GM18502 (cell line): ENCODE data around the gene FOXI1.
"Not testable (repeated sequence)": the region's sequence is repeated elsewhere in the genome, so short reads cannot be mapped to it uniquely, and the experiment has no call there.

Experiments
- ATAC-seq: cut with Tn5 transposase; IDR thresholded peaks from one replicate; pipeline ENCODE4 v1.9.1; 2021; ENCODE audit warnings: mild to moderate bottlenecking; ENCODE audit not compliant: unreplicated experiment, poor library complexity

The FOXI1 gene

DNA sequence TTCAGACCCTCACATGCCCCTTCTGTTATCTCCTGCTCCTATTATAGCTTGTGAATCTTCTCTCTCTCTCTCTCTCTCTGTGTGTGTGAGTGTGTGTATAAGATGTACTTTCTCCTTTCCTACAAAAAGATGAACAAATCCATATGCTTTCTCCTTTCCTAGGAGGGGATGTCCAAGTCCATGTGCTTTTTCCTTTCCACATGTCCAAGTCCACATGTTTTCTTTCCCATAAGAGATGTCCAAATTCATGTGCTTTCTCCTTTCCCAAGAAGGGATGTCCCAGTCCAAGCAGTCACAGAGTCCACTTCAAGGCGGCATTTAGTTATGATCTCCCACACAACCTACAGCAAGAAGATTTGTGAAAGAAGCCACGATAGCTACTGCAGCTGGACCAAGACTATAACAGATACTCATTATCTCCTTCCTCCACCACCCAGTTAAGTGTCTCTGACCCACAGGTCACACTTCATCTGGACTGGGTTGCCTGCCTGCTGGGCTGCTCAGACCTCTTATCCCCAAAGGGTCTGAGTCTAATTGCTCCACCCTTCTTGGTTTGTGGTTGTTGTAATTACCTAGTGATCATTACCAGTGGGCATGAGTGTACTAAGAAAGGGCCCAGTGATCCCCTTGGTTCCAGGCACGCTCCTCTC lies 18.4 kb upstream of the FOXI1 start:
- no peak for ATAC-seq

DNA sequence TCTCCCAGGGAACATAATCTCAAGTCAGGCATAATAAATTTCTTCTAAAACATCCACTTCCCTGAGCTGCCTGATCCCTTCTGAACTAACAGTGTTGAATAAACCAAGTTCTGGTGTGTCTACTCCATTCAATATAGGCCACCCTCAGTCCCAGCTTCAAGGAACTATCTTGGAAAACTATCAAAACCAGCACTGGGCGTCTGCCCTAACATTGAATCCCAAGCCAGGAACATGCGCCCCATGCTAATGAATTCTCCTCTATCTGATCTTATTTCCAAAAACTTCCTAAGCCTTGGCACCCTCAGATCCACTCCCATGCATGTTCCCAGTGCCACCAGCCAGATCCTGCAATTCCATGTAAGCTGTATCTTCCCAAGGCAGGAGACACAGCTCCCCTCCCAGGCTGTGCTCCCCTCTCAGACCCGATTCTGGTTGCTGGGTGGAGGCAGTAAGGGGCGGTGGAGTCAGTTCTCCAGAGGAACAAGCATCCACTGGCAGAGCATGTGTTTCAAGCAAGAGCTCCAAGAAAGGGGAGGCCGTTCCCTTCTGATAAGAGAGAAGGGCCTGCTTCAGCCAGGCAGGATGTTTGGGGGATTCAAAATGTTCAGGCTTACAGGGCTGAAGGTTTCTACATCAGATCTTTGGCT lies 13.1 kb upstream of the FOXI1 start:
- ATAC-seq = no peak

DNA sequence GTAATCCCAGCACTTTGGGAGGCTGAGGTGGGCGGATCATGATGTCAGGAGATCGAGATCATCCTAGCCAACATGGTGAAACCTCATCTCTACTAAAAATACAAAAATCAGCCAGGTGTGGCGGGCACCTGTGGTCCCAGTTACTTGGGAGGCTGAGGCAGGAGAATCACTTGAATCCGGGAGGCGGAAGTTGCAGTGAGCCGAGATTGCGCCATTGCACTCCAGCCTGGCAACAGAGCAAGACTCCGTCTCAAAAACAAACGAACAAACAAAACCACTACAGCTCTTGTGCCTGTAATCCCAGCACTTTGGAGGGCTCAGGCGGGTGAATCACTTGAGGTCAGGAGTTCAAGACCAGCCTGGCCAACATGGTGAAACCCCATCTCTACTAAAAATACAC lies 11.4 kb upstream of the FOXI1 start:
- ATAC-seq = not testable (repeated sequence)

DNA sequence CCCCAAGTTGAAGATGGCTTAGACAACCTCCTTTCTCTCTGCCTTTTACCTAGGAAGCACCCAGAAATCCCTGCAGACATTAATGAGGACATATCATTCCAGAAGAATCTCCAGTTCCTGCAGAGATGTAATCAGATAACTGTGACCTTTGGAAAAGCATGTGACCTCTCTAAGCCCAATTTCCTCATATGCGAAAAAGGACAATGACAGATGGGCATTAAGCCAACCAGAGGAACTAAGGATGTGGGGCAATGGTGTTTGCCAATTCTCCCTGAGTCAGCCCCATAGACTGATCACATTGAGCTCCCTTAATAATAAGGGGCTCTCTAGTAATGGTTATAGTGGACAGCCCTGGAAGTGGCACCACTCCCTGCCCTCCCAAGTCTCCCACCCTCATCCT lies 10.1 kb upstream of the FOXI1 start:
- ATAC-seq = no peak

DNA sequence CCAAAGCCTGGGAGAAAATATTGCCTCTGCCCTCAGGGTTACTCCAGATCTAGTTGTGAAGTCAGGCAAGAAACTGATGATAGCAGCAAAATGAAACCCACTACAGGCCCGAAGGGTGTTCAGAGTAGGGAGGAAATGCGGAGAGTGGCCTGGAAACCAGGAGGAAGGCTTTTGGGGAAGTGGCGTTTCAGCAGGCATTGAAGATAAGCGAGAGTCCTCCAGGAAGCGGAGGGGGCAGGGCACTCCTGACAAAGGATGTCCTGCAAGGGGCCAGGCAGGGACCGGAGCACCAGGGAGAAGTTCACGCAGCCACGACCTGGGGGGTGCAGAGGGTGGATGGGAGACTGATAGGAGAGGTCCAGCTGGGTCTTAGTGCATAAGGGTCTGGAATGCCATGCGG lies 7.8 kb upstream of the FOXI1 start:
- no peak for ATAC-seq

DNA sequence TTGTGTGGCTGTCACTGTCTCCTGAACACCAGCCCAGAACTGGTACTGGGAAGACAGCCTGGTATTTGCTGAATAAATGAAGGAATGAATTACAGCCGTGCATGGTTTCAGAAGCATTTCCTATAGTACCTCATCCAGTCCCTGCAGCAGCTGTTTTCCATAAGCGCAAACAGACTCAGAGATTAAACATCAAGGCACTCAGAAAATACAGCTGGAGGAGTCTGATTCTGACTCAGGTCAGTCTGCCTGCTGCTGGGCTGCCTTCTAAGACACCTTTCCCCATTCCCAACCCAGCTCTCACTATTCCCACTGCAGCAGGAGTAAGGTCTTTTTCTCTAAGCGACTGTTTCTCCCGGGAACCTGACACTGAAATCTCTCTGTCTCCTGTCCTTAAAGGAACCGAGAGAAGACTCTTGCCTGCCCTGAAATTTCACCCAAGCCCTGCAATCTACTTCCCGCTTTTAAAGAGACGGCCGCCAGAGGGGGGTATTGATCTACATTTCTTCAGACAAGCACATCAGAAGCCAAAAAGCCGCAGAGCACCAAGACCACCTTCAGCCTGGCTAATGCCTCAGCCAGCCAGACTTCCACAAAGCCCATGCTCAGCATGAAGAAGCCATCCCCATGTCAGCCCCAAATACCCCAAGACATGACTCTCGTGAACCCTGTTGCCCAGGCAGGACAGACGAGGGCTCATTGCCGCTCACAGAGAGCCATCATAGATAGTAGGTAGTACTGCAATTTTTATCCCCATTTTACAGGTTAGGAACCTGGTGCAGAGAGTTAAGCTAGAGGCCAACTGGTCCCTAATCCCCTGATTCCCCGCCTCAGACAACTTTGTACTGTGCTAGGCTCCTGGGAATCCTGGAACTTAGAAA lies 5.4 kb upstream of the FOXI1 start:
- peak; percentile 61 for ATAC-seq

DNA sequence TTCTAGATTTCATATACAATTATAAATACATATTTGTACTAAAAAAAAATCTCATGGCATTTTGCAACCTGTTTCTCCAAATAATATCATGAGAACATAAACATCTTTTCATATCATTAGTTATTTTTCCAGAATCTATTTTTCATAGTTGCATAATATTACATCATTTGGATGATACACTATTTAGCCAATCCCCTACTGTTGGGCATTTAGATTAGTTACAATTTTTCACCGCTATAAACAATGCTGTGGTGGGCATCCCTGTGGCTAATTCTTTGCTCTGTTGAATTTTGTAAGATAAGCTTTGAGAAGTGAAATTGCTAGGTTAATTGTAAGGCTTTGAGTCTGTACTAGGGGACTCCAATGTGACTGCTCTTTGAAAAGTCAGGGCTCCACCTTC lies 2.2 kb upstream of the FOXI1 start:
- ATAC-seq = no peak

DNA sequence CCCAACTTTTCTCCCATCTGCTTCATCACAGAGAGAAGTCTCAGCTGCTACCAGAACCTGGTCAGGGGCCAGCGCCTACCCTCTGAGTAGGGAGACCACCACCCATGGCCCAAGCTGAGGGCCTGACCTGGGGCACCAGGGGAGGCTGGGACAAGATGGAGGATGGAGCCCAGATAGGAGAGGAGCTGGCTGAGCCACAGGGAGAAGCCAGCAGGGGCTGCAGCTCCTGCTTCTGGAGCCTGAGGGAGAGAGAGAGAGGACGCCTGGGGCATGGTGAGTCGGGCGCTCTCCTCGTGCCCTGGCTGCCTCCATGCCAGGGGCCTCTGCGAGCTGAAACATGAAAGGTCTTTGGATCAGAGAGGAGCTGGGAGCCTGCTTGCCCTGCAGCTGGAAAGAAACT lies 1.4 kb upstream of the FOXI1 start:
- no peak for ATAC-seq

DNA sequence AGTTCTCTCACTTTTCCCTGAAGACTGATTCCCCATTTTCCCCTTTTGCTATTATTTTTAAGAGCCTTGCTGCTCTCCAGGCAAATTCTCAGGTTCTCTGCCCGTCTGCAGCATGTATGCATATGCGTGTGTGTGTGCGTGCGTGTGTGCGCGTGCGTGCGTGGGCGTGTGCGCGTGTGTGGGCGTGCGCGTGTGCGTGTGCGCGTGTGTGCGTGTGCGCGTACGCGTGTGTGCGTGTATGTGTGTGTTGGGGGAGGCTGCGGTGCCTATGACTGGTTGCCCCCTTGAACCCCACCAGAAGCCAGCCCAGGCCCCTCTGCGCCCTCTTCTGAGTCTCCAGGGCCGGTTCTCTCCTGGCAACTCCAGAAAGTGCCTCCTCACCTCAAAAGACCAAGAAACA lies 987 bp upstream of the FOXI1 start:
- no peak for ATAC-seq

DNA sequence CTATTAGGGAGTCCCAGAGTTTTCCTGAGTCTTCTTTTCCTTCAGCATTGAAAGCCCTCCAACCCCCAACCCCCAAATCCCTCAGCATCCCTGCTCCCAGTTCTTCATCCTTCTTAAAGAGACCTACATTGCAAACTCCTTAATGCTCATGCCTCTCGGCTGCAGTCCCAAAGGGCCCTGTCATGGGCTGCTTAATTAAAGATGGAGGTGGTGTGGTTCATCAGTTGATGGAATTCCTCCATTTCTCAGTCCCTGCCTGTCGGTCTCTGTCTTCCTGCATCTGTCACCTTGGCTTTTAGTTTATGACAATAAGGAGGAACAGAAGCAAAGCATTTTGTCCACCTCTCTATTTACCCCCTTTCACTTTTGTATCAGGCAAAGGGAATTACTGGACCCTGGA lies 2.0 kb downstream of the FOXI1 start:
- no peak for ATAC-seq

DNA sequence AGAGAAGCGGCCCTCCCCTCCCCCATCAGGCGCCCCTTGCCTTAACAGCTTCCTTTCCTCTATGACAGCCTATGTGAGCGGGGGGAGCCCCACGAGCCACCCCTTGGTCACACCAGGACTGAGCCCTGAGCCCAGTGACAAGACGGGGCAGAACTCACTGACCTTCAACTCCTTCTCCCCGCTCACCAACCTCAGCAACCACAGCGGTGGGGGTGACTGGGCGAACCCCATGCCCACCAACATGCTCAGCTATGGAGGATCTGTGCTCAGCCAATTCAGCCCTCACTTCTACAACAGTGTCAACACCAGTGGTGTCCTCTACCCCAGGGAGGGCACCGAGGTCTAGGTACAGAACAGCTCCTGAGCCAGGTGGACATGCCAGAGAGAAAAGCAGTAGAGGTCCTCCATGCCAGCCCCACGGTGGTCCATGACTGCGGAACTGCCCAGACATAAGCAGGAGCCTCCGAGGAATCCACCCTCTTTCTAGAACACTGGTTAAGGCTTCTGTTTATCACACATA lies 2.6 kb downstream of the FOXI1 start:
- ATAC-seq = no peak

DNA sequence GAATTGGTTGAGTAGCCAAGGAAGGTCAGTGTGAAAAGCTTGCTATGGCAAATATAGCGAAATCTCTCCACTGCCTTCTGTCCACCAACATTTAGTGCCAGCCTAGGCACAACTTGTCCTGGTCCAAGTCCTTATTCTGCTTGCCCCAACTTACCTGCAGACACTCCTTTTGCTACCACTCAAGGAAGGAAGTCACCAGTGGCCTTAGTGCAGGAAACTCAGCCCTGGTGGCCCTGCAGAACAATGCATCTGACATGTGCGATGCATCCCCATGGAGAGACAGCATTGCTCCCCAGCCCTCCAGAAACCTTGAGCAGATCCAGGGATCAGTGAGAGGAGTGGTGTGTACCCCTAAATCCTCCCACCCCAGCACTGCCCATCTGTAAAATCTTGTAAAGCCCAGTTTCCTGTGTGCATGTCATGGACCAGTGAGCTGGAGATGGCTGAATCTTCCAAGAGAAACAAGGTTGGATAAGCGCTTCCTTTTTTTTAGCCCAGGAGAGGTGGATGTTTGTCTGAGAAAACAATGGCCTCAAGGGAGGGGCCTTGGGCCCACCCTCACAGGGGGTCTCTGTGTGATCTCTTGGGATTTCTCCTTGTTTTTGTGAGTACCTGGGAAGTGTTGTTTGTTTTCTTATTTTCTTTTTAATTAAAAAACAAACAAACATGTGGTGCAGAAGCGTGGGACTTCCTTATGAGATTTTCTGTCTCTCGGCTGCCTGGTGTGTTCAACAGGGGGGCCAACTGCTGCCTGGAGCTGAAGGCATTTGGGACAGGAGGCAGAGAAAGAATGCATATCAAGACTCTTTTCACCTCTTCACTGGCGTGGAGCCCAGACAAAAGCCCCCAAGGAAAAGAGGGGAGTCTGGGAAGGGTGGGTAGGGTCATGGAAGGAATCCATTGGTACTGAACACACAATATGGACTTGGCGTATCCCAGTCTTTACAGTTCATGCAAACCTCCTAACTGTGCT lies 3.6 kb downstream of the FOXI1 start:
- no peak for ATAC-seq

DNA sequence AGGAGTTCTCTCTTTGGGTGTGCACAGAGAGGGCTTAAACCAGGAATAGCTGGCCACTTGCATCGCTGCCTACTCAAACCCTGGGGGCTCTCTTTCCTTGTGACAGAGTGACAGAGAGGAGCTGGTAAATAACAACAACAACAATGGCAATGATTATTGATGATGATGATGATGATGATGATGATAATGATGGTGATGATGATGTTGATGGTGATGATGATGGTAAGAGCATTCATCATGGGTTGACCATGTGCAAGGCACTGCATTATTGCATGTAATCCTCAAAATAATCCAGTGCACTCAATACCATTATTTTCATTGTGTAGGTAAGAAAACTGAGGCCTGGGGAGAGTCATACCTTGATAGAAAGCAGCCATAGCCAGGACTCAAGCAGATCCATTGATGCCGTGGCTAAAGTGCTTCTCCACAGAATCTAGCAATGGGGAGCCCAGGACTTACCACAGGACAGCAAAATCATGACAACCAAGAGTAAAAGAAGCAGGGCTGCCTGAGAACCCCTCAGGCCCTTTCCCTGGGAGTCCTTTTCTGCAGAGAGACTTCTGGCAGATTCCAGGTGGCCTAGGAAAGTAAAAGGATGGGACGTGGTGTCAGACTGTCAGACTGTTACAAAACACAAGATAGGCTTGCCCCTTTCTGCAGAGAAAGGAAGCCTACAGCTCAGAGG lies 4.8 kb downstream of the FOXI1 start:
- no peak for ATAC-seq

DNA sequence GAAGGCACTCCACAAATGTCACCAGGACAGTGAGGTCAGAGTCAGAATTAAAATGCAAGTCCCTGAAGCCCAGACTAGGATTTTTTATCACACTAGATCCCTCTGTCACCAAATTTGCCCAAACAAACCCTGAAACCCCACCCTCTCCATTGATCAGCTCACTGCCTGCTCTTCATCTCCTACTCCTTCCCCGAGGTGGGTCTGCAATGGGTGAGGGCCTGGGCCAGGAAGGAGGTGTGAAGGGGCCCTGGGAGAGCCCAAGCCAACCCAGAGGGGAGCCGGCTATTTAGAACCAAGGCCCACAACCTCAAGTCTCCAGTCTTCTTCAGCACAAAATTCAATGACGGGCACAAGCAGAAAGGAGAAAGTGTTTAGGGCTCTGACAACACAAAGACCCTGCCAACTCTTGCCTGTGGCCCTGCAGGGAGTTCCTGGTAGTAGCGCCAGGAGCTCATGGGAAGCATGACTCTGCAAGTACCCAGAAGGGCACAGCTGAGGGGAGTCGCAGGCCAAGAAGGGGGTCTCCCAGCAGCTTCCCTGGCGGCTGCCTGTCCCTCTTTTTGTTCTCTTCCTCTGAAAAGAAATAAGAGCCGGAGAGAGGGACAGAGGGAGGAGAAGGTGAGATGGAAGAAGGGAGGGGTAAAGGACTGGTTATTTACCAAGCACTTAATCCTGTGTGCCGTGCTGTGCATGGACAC lies 5.5 kb downstream of the FOXI1 start:
- ATAC-seq = no peak

DNA sequence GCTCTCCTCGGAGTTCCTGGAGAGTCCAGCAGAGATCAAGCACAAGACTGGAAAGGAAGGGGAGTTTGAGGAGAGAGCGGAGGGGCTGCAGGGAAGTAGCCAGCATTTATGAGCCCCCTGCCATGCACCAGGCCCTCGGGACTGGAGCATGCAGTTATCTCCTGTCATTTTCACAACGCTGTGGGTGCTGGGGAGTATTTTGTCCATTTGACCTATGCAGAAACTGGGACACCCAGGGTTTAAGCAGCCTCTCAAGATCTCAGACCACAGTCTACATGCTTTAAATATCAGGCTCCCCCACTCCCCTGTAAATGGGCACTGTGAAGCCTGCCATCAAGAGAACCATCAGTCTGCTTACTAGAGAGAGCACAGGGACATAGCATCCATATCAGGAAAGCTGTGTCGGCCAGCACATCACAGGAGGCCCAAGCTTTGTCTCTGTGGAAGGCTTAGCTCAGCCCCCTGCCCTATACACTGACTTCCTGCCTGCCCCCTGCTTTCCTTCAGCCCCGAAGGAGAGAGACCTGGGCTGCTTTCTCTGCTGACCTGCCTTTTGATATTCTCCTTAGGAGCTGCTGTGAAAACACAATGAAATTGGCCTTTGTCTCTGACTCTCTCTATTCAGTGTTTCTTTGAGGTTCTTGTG lies 7.3 kb downstream of the FOXI1 start:
- no peak for ATAC-seq

DNA sequence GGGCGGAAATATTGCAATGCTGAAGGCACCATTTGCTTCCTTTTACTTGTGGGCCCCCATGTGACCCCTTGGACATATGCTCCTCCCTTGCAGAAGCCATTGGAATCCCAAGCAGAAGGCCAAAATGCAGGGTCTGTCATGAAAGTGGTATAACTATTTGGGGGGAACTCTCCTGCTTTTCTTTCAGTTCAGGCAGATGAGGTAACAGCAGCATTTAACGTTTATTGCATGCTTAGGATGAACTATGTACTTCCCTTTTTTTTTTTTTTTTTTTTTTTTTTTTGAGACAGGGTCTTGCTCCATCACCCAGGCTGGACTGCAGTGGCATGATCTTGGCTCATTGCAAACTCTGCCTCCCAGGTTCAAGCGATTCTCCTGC lies 7.8 kb downstream of the FOXI1 start:
- no peak for ATAC-seq

DNA sequence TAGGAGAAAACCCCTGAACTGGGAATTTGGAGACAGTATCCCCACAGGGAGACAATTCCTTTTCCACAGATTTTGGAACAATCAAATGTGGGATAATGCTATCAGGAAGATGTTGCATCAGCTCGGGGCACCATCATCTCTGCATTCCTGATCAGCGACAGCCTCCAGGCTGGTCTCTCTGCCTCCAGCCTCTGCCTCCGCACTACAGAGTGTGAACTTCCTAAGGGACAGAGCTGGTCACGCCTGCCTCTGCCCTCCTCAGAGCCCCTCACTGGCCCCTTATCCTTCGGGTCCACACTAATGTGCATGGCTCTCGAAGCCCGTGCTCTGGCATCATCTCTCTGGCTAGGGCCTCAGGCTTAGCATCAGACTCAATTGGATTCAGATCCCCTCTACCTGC lies 8.6 kb downstream of the FOXI1 start:
- ATAC-seq = no peak

DNA sequence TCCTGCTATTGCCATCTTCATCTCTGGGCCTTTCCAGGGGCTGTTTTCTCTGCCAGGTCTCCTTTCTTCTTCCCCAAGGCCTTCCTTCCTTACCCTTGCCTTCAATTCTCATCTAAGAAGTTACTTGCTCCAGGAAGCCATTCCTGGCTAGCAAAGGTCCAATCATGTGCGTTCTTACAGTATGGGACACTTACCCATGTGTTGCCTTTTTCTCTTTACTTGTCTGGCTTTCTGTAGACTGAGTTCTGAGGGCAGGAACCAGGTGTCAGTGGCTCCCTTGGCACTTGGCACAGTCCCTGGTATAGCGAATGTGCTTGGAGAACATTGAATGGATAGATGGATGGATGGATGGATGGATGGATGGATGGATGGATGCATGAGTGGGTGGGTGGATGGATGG lies 10.2 kb downstream of the FOXI1 start:
- no peak for ATAC-seq

DNA sequence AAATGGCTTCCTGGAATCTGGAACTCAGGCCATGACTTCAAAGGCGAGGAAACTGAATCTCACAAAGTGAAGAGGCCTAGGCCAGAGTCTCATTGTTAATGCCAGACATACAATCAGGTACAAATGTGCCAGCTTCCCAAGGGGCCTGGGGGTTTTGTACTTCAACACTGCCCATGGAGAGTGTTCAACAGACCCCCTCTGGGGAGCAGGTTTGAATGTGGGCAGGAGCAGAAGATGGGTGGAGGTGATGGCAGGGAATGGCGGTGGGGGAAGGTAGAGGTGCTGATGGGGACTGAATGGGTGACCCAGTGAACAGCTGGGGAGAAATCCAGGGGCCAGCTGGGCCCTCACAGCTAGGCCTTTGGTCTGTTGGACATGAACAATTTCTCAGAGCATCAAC lies 12.0 kb downstream of the FOXI1 start:
- ATAC-seq = no peak
